Endothelial cell of umbilical vein (primary cell): Measurements from ENCODE around the gene GLIPR1L1.

Experiments
- CTCF ChIP-seq, 2 donors: IDR thresholded peaks; 1 replicate in 1 of 2; 2 replicates in 1 of 2; pipeline ENCODE4 v1.5.1; 2011; ENCODE audit warnings: low read length in 2 of 2, mild to moderate bottlenecking in 2 of 2, moderate library complexity in 2 of 2, control low read depth in 1 of 2, inconsistent platforms in 1 of 2, low read depth in 1 of 2; ENCODE audit not compliant: insufficient read depth in 1 of 2; ENCODE audit errors: extremely low read depth in 1 of 2
- EZH2 ChIP-seq: IDR thresholded peaks from 2 replicates; pipeline ENCODE4 v1.6.1; 2012; ENCODE audit warnings: borderline replicate concordance, low read depth, mild to moderate bottlenecking, moderate library complexity, low read length, inconsistent platforms; ENCODE audit not compliant: severe bottlenecking
- JUN ChIP-seq: IDR thresholded peaks from 2 replicates; pipeline ENCODE4 v1.6.1; 2011; ENCODE audit warnings: borderline replicate concordance, low read depth; ENCODE audit not compliant: insufficient read length, insufficient read depth
- POLR2A ChIP-seq: IDR thresholded peaks from 2 replicates; pipeline ENCODE4 v1.6.1; 2012; ENCODE audit warnings: low read depth, mild to moderate bottlenecking, control low read depth, low read length
- POLR2AphosphoS5 ChIP-seq: IDR thresholded peaks from 2 replicates; pipeline ENCODE4 v1.6.1; 2012; ENCODE audit warnings: low read depth, mild to moderate bottlenecking, control low read depth, low read length, moderate library complexity; ENCODE audit not compliant: insufficient read depth

GRCh38 chr12:75341873-75342272, 7.4 kb downstream of the GLIPR1L1 start:
- no peak for TF ChIP-seq POLR2AphosphoS5
- TF ChIP-seq CTCF (IDR thresholded peaks at IDR 0.05; ENCODE audit: extremely low read depth in 1 of 2, insufficient read depth in 1 of 2, low read depth in 1 of 2, low read length in 2 of 2) = no peak
- no peak for TF ChIP-seq JUN
- TF ChIP-seq POLR2A = no peak
- TF ChIP-seq EZH2 = no peak
